CD14-positive monocyte (primary cell): ENCODE measurements around the gene PAMR1. TPM values are rescaled to one million over a fixed set of nuclear protein-coding genes. Genes with fewer than 3 reads are reported as not detected.

ENCODE experiments used
- DNase-seq, 3 donors: peaks; one replicate each; pipeline ENCODE4 v3.0.0-alpha.2; 2011 to 2022
- H2AFZ ChIP-seq: 2 replicates; pipeline ENCODE4 v1.6.0; 2012; ENCODE audit warnings: mild to moderate bottlenecking, low read depth, low read length, inconsistent platforms; ENCODE audit not compliant: insufficient read depth, poor library complexity, severe bottlenecking
- H3K27ac ChIP-seq, 2 donors: 1 replicate in 1 of 2; 2 replicates in 1 of 2; pipeline ENCODE4 v1.5.1; 2012 to 2013; ENCODE audit warnings: low read length in 2 of 2, control low read depth in 1 of 2, inconsistent platforms in 1 of 2, low read depth in 1 of 2, mild to moderate bottlenecking in 1 of 2
- H3K27me3 ChIP-seq, 2 donors: one replicate each; pipeline versions ENCODE4 v1.6.0 to v1.6.1; 2011 to 2013; ENCODE audit warnings: low read length in 2 of 2; ENCODE audit not compliant: control insufficient read depth in 2 of 2, insufficient read depth in 2 of 2
- H3K36me3 ChIP-seq, 2 donors: replicated peaks in 1 of 2; 1 replicate in 1 of 2; 2 replicates in 1 of 2; pipeline versions ENCODE4 v1.5.1 to v1.6.1; 2012 to 2013; ENCODE audit warnings: low read length in 2 of 2, control low read depth in 1 of 2, inconsistent platforms in 1 of 2, mild to moderate bottlenecking in 1 of 2; ENCODE audit not compliant: insufficient read depth in 2 of 2, control insufficient read depth in 1 of 2
- H3K4me1 ChIP-seq, 2 donors: 1 replicate in 1 of 2; 2 replicates in 1 of 2; pipeline versions ENCODE4 v1.5.1 to v1.6.1; 2012 to 2013; ENCODE audit warnings: low read length in 2 of 2, control low read depth in 1 of 2, inconsistent platforms in 1 of 2, mild to moderate bottlenecking in 1 of 2, moderate library complexity in 1 of 2; ENCODE audit not compliant: insufficient read depth in 2 of 2, control insufficient read depth in 1 of 2
- H3K4me2 ChIP-seq: replicated peaks from 2 replicates; pipeline ENCODE3; 2012; ENCODE audit warnings: low read length, moderate library complexity, mild to moderate bottlenecking; ENCODE audit not compliant: poor library complexity, severe bottlenecking; ENCODE audit errors: extremely low read depth
- H3K4me3 ChIP-seq, 3 experiments: fragments of 200-600 bp in 1 of 3; sonication (generic) in 1 of 3; replicated peaks in 1 of 3; 1 replicate in 2 of 3; 2 replicates in 1 of 3; pipeline ENCODE4 v1.5.1; 2011 to 2013; ENCODE audit warnings: low read length in 3 of 3, mild to moderate bottlenecking in 3 of 3, control low read depth in 2 of 3, low read depth in 2 of 3, inconsistent platforms in 1 of 3, moderate library complexity in 1 of 3
- H3K79me2 ChIP-seq: 2 replicates; pipeline ENCODE4 v1.6.0; 2012; ENCODE audit warnings: mild to moderate bottlenecking, control low read depth, inconsistent platforms, low read length, moderate library complexity; ENCODE audit not compliant: insufficient read depth
- H3K9ac ChIP-seq: 2 replicates; pipeline ENCODE4 v1.6.0; 2017; ENCODE audit warnings: low read length, mild to moderate bottlenecking; ENCODE audit not compliant: insufficient read depth, poor library complexity, severe bottlenecking
- H3K9me3 ChIP-seq, 2 donors: replicated peaks in 1 of 2; 1 replicate in 1 of 2; 2 replicates in 1 of 2; pipeline versions ENCODE4 v1.5.1 to v1.6.1; 2012 to 2013; ENCODE audit warnings: low read length in 2 of 2, control low read depth in 1 of 2; ENCODE audit not compliant: control insufficient read depth in 1 of 2, insufficient read depth in 1 of 2
- H4K20me1 ChIP-seq: 2 replicates; pipeline ENCODE4 v1.6.0; 2012; ENCODE audit warnings: mild to moderate bottlenecking, low read length, control low read depth, moderate library complexity; ENCODE audit not compliant: insufficient read depth
- H3K27ac Mint-ChIP-seq, 7 donors: one replicate each; pipeline ENCODE4 v1.8.0; 2020; ENCODE audit warnings: mild to moderate bottlenecking in 7 of 7, mixed read lengths in 7 of 7, moderate library complexity in 6 of 7, inconsistent platforms in 2 of 7
- H3K27me3 Mint-ChIP-seq, 3 donors: one replicate each; pipeline ENCODE4 v1.8.0; 2021 to 2022; ENCODE audit warnings: low read depth in 3 of 3, mild to moderate bottlenecking in 3 of 3, mixed read lengths in 3 of 3, moderate library complexity in 3 of 3, inconsistent platforms in 1 of 3
- H3K36me3 Mint-ChIP-seq, 2 donors: one replicate each; pipeline ENCODE4 v1.8.0; 2020; ENCODE audit warnings: mixed read lengths in 2 of 2, inconsistent platforms in 1 of 2, mild to moderate bottlenecking in 1 of 2
- H3K4me1 Mint-ChIP-seq: one replicate; pipeline ENCODE4 v1.8.0; 2020; ENCODE audit warnings: mild to moderate bottlenecking, mixed read lengths
- H3K4me3 Mint-ChIP-seq, 2 donors: one replicate each; pipeline ENCODE4 v1.8.0; 2020; ENCODE audit warnings: mild to moderate bottlenecking in 2 of 2, mixed read lengths in 2 of 2, moderate library complexity in 1 of 2
- H3K9me3 Mint-ChIP-seq, 7 donors: one replicate each; pipeline ENCODE4 v1.8.0; 2020 to 2022; ENCODE audit warnings: mixed read lengths in 7 of 7, mild to moderate bottlenecking in 6 of 7, moderate library complexity in 6 of 7, inconsistent platforms in 2 of 7
- WGBS: methylation state at CpG from one replicate; pipeline ENCODE4 v1.1.5; 2013; ENCODE audit warnings: missing lambda C conversion rate; ENCODE audit not compliant: insufficient coverage; 5-methylcytosine and 5-hydroxymethylcytosine counted together
- intact Hi-C, 2 donors: fragments of 100-400 bp; cut with micrococcal nuclease; formaldehyde crosslinking; loops; one replicate each; pipeline versions ENCODE4 v1.15.0 to v1.15.1; 2023
- polyA plus RNA-seq, 3 donors: library from polyadenylated mRNA; depleted of rRNA in 1 of 3; unstranded in 2 of 3; stranded (reverse) in 1 of 3; fragments of 300-500 nt in 2 of 3; fragments of >200 nt in 1 of 3; fragmentation: Illumina TruSeq in 2 of 3; gene quantifications; 1 replicate in 2 of 3; 2 replicates in 1 of 3; pipeline ENCODE4 v1.2.3, GENCODE V29; 2012 to 2021
- TF ChIP-seq, protein P1 (sequence below): fragments of 200-600 bp; IDR thresholded peaks from one replicate; pipeline ENCODE4 v1.8.0; 2022; ENCODE audit warnings: antibody characterized with exemption, mild to moderate bottlenecking

Gene PAMR1
- polyA plus RNA-seq, 3 donors, result not detected

DNA sequence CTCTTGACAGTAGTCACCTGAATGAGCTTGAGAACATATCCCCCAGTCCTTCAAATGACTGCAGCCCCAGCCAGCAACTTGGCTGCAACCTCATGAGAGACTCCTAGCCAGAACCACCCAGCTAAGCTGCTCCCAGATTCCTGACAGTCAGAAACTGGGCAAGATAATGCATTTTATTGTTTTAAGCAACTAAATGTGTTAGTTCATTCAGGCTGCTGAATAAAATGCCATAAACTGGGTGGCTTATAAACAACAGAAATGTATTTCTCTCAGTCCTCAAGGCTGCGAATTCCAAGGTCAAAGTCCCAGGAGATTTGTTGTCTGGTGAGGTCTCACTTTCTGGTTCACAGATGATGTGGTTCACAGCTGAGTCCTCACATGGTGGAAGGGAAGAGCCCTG lies 5.8 kb upstream of the PAMR1 start:
- no peaks in the 10 kb centered on the region for H3K36me3 ChIP-seq
- no peak overlapping the region for H3K4me2 ChIP-seq
- no peak overlapping the region for H3K27ac ChIP-seq
- H3K27me3 ChIP-seq, result peaks cover 14 to 25% of the 10 kb centered on the region in 2 donors
- Mint-ChIP-seq H3K27me3 (peaks cover 23 to 39% (median 26%) of the 10 kb centered on the region in 3 donors), H3K9me3 (peaks cover 0 to 12% (median 2%) of the 10 kb centered on the region in 7 donors), H3K27ac (no peak overlapping the region), H3K36me3 (no peaks in the 10 kb centered on the region), H3K4me3 (no peak overlapping the region), H3K4me1 (no peaks in the 10 kb centered on the region)
- H3K79me2 ChIP-seq, result no peaks in the 10 kb centered on the region
- peaks cover 0 to 1% of the 10 kb centered on the region in 2 donors for H3K9me3 ChIP-seq
- intact Hi-C loops, result no loop called here
- no peaks in the 10 kb centered on the region for H4K20me1 ChIP-seq
- H3K4me1 ChIP-seq, result no peaks in the 10 kb centered on the region
- no peak for DNase-seq
- TF ChIP-seq, protein P1, sequence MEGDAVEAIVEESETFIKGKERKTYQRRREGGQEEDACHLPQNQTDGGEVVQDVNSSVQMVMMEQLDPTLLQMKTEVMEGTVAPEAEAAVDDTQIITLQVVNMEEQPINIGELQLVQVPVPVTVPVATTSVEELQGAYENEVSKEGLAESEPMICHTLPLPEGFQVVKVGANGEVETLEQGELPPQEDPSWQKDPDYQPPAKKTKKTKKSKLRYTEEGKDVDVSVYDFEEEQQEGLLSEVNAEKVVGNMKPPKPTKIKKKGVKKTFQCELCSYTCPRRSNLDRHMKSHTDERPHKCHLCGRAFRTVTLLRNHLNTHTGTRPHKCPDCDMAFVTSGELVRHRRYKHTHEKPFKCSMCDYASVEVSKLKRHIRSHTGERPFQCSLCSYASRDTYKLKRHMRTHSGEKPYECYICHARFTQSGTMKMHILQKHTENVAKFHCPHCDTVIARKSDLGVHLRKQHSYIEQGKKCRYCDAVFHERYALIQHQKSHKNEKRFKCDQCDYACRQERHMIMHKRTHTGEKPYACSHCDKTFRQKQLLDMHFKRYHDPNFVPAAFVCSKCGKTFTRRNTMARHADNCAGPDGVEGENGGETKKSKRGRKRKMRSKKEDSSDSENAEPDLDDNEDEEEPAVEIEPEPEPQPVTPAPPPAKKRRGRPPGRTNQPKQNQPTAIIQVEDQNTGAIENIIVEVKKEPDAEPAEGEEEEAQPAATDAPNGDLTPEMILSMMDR, result no peak
- WGBS, result no CpG with 5 or more reads among the region's 1 CpG
- no peak overlapping the region for H2AFZ ChIP-seq
- no peak overlapping the region for H3K4me3 ChIP-seq
- H3K9ac ChIP-seq, result no peak overlapping the region

DNA sequence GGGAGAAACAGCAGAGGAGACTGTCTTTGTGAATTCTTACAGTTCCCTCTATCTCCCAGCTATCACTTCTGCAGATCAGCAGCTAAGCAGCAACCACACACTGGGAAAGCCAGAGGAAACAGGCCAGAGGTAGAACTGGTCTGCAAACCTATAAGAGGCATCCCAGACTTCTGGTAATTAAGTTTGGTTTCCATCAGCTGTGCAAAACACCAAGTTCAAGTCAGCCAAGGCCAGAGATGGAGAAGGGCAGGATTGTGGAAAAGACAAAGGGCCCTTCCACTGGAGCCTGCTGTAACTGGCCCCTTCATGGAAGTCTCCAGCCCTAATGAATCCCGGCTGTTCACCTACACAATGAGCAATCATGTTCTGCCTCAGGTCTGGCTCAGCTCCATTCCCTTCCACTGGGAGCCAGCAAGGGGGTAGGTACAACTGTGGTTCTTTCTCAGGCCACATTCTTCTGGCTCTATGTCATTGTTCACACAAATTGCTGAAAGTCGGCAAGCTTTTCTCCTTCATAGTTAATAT lies 4.6 kb upstream of the PAMR1 start:
- no peaks in the 10 kb centered on the region for H3K4me1 Mint-ChIP-seq
- no peak overlapping the region for H3K4me3 Mint-ChIP-seq
- 83% methylated on average over 1 of the region's 2 CpGs for WGBS
- TF ChIP-seq, protein P1, result no peak
- intact Hi-C loops, result loop anchor here in 1 of 2 donors (10.0 kb wide), 1 partner anchor 55 kb away; no protein-coding TSS in a partner anchor
- Histone ChIP-seq H3K27ac (no peak overlapping the region), H3K9ac (no peak overlapping the region), H3K36me3 (no peaks in the 10 kb centered on the region), H3K9me3 (peaks cover 0 to 9% of the 10 kb centered on the region in 2 donors), H3K27me3 (peaks cover 26 to 35% of the 10 kb centered on the region in 2 donors), H3K4me1 (no peaks in the 10 kb centered on the region), H4K20me1 (no peaks in the 10 kb centered on the region), H3K79me2 (no peaks in the 10 kb centered on the region), H3K4me2 (no peak overlapping the region), H2AFZ (no peak overlapping the region), H3K4me3 (no peak overlapping the region)
- no peak for DNase-seq
- H3K27ac Mint-ChIP-seq, result no peak overlapping the region
- H3K36me3 Mint-ChIP-seq, result no peaks in the 10 kb centered on the region
- peaks cover 0 to 16% (median 4%) of the 10 kb centered on the region in 7 donors for H3K9me3 Mint-ChIP-seq
- peaks cover 35 to 51% (median 38%) of the 10 kb centered on the region in 3 donors for H3K27me3 Mint-ChIP-seq
